Measurements from ENCODE around the gene PTN.

DNA sequence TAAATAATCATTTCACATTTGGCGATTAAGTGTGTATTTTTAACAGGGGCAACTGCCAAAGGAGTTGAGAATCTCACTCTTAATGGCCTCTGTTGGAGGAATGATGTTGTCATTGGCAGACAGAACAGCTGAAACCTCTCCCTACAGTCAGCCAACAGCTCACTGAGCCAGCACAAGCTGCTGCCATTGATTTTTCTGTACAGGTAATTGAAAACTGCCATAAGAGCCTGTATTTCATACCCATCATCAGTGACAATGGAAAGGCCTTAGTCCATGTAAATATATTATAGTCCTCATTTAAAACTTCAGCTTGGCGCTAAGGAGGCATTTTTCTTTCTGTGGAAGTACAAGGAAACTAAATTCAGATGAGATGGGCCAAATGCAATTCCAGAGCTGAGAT lies 28.1 kb upstream of the PTN start:
- TF ChIP-seq, protein P1, sequence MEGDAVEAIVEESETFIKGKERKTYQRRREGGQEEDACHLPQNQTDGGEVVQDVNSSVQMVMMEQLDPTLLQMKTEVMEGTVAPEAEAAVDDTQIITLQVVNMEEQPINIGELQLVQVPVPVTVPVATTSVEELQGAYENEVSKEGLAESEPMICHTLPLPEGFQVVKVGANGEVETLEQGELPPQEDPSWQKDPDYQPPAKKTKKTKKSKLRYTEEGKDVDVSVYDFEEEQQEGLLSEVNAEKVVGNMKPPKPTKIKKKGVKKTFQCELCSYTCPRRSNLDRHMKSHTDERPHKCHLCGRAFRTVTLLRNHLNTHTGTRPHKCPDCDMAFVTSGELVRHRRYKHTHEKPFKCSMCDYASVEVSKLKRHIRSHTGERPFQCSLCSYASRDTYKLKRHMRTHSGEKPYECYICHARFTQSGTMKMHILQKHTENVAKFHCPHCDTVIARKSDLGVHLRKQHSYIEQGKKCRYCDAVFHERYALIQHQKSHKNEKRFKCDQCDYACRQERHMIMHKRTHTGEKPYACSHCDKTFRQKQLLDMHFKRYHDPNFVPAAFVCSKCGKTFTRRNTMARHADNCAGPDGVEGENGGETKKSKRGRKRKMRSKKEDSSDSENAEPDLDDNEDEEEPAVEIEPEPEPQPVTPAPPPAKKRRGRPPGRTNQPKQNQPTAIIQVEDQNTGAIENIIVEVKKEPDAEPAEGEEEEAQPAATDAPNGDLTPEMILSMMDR (IDR thresholded peaks at IDR 0.05) = no peak
- TF ChIP-seq, protein P2, sequence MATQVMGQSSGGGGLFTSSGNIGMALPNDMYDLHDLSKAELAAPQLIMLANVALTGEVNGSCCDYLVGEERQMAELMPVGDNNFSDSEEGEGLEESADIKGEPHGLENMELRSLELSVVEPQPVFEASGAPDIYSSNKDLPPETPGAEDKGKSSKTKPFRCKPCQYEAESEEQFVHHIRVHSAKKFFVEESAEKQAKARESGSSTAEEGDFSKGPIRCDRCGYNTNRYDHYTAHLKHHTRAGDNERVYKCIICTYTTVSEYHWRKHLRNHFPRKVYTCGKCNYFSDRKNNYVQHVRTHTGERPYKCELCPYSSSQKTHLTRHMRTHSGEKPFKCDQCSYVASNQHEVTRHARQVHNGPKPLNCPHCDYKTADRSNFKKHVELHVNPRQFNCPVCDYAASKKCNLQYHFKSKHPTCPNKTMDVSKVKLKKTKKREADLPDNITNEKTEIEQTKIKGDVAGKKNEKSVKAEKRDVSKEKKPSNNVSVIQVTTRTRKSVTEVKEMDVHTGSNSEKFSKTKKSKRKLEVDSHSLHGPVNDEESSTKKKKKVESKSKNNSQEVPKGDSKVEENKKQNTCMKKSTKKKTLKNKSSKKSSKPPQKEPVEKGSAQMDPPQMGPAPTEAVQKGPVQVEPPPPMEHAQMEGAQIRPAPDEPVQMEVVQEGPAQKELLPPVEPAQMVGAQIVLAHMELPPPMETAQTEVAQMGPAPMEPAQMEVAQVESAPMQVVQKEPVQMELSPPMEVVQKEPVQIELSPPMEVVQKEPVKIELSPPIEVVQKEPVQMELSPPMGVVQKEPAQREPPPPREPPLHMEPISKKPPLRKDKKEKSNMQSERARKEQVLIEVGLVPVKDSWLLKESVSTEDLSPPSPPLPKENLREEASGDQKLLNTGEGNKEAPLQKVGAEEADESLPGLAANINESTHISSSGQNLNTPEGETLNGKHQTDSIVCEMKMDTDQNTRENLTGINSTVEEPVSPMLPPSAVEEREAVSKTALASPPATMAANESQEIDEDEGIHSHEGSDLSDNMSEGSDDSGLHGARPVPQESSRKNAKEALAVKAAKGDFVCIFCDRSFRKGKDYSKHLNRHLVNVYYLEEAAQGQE (IDR thresholded peaks at IDR 0.05; ENCODE audit: insufficient read depth in 1 of 2, low read depth in 2 of 2, low read length in 1 of 2) = no peak
- no peak for TF ChIP-seq POLR2AphosphoS5 (IDR thresholded peaks at IDR 0.05; ENCODE audit: low read depth, low read length)

Measured in Panc1 (cell line).